Retinal pigment epithelial cell (primary cell): ENCODE results near the gene SYNC.

ENCODE experiments used
- DNase-seq: peaks from one replicate; pipeline ENCODE4 v3.0.0-alpha.2; 2010; ENCODE audit warnings: low read depth
- H3K4me3 ChIP-seq: 2 replicates; pipeline ENCODE4 v1.5.1; 2011; ENCODE audit warnings: mild to moderate bottlenecking, low read length, control low read depth, moderate library complexity
- TF ChIP-seq, protein P1 (sequence below): conservative IDR thresholded peaks from 2 replicates; pipeline ENCODE4 v1.5.1; 2011; ENCODE audit warnings: low read depth, low read length, control low read depth, inconsistent platforms

SYNC gene

DNA sequence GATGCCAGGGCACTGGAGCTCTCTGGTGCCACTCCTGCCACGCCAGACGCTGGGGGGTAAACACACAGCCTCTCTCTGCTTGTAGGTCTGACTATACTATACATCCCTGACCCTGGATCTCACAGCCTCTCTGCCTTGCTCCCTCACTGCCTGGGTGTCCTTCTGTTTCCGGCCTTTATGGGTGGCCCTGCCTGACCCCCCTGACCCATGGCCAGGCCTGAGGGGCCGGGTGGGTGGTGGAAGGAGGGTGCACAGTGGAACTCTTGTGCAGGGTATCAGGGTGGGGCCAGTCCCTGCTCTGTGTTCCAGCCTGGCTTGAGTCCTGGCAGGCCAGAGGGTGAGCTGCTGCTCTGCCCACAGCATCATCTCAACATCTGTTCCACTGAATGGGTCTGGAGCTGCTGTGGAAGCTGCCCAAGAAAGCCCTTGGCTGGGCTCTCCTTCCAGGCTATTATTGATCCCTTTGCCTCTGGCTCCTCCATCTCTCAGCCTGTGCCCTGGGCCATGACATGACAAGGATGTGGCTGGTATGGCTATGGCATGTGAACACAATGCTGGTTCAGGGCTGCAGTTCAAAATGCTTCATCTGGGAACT, 17.2 kb upstream of the SYNC start:
- no peak overlapping the region for H3K4me3 ChIP-seq
- TF ChIP-seq, protein P1, sequence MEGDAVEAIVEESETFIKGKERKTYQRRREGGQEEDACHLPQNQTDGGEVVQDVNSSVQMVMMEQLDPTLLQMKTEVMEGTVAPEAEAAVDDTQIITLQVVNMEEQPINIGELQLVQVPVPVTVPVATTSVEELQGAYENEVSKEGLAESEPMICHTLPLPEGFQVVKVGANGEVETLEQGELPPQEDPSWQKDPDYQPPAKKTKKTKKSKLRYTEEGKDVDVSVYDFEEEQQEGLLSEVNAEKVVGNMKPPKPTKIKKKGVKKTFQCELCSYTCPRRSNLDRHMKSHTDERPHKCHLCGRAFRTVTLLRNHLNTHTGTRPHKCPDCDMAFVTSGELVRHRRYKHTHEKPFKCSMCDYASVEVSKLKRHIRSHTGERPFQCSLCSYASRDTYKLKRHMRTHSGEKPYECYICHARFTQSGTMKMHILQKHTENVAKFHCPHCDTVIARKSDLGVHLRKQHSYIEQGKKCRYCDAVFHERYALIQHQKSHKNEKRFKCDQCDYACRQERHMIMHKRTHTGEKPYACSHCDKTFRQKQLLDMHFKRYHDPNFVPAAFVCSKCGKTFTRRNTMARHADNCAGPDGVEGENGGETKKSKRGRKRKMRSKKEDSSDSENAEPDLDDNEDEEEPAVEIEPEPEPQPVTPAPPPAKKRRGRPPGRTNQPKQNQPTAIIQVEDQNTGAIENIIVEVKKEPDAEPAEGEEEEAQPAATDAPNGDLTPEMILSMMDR: no peak
- no peak for DNase-seq

DNA sequence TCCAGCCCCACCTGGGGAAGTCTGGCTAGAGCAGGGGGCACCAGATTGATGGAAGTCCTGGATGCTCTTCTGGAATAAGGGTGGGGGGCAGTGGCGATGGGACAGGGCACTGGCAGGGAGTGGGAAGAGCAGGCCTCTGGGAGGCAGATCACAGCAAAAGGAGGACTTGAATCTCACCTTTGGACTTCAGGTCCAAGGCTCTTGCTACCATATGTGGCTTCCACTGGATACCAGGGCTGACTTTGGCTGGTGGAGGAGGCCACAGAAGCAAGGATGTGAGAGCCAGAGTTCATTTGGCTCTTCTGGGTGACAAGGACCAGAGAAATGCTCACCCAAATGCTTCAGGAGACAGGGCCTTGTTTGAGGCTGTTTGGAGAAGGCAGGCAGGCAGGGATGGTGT, 16.0 kb upstream of the SYNC start:
- DNase-seq: no peak
- TF ChIP-seq, protein P1: no peak
- H3K4me3 ChIP-seq: no peak overlapping the region

- H3K4me3 ChIP-seq: no peak overlapping the region
- DNase-seq: no peak
- TF ChIP-seq, protein P1: no peak
Measured at GRCh38 chr1:32718036-32718435, 15.5 kb upstream of the SYNC start.

GRCh38 chr1:32717503-32717902, 14.9 kb upstream of the SYNC start:
- TF ChIP-seq, protein P1: no peak
- H3K4me3 ChIP-seq: no peak overlapping the region
- no peak for DNase-seq

DNA sequence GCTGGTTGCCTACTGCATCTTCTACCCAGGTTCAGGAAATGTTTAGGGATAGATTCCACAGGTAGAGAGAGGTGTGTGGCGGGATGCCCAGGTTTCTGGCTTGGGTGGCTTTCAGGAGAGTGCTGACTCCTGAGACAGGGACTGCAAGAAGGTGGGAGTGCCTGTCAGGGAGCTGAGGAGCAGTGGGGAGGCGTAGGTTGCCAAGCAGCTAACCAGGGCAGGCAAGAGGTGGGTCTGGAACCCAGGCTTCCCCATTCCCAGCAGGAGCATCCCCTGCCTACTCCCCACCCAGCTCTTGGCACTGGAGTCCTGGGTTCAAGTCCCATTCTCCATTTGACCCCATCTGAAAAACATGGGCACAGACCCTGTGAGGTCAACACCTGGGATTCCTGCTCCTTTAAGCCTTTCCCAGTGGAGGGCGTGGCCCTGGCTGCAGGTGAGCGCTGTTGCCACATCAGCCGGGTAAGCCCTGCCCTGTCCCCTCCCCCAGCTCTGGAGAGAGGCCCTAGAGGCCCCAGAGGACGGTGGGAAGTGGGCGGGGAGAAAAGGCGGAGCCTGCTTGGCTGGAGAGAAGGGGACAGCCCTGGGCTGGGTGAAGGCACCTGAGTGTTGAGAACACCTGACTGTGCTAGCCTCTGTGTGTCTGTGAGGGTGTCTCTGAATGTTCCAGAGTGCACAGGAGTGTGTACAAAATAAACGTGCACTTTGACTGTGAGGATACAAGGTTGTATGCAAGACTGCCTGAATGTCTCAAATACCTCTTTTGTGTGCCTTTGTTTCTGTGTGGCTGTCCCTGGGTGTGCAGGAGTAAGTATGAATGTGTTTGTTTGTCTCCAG, 14.0 kb upstream of the SYNC start:
- TF ChIP-seq, protein P1: no peak
- H3K4me3 ChIP-seq: no peak overlapping the region
- no peak for DNase-seq

DNA sequence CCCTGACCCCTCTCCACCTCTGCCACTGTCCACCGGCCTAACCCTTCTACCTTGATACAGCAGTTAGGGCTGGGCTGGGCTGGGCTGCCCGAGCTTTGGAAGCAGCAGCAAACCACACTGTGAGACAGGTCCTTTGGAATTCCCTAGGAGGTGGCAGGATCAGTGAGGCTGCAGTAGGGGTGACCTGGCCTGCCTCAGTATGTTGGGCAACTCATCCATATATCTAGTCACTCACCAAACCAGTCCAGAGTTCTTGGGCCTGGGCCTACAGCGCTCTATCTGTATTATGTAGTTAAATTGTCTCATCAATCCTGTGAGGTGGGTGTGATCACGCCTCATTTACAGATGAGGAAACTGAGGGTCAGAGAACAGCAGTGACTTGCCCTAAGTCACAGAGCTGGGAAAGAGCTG, 13.3 kb upstream of the SYNC start:
- H3K4me3 ChIP-seq: no peak overlapping the region
- TF ChIP-seq, protein P1: no peak
- no peak for DNase-seq

DNA sequence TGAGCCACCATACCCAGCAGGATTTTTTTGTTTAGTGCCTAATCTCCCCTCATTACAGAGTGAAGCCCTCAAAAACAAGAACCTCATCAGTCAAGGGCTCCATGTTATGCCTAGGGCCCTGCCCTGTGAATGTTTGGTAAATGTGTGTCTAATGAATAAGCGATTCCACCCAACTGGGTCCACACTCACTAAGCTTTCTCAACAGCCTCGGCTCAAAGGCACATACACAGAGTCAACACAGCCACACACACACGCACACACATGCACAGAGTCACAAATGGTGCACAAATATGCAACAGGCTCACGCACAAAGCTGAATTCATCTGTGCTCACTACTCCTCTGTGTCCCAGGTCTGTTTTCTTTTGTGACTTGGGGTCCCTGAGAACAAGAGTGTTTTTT, 11.7 kb upstream of the SYNC start:
- TF ChIP-seq, protein P1: no peak
- H3K4me3 ChIP-seq: no peak overlapping the region
- no peak for DNase-seq
